ENCODE measurements around the gene CMKLR1.
A peak's percentile ranks its signal among the peaks of the same experiment; 100 is the strongest.

CMKLR1 gene

DNA sequence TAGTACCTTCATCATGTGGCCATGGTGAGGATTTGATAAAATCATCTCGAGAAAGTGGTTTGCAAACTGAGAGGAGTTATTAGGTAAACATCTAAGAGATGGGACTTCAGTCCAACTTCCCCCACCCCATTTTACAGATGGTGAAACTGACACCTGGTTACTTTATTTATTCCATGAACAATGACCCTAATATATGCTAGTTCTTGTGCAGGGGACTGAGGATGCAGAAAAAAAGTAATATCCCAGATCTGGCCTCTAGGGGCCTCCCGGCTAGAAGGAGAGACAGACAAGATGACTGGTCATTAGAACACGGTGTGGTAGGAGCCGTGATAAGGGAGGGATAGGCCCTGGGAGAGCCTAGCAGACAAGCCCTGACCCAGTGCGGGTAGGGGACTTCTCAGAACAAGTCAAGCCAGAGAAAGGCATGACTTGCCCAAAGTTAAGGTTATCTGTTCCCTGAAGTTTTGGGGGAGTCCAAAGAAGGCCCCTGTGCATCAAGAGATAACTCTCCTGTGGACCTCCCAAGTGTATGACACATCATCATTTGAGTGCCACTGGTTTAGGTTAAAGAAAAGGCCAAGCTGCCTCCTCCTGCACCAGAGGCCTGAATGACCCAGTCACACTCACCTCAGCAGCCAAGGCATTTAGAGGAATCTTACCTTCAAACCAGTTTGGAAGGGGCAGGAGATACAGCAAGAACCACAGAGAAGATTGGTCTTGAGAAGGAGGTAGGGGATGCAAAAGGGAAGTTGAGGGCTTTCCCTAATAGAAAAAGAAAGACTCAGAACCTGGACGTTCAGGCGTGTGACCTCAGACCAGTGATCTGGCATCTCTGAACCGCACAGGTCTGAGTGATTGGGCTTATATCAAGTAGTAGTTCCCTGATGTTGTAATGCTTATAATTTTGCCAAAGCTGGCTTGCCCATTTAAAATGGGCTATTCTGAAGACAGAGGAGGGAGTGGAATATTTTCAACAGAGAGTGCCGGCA is 1.6 kb downstream of the CMKLR1 start:
- DNase-seq (ENCODE audit: low read depth in 2 of 2): no peak

DNA sequence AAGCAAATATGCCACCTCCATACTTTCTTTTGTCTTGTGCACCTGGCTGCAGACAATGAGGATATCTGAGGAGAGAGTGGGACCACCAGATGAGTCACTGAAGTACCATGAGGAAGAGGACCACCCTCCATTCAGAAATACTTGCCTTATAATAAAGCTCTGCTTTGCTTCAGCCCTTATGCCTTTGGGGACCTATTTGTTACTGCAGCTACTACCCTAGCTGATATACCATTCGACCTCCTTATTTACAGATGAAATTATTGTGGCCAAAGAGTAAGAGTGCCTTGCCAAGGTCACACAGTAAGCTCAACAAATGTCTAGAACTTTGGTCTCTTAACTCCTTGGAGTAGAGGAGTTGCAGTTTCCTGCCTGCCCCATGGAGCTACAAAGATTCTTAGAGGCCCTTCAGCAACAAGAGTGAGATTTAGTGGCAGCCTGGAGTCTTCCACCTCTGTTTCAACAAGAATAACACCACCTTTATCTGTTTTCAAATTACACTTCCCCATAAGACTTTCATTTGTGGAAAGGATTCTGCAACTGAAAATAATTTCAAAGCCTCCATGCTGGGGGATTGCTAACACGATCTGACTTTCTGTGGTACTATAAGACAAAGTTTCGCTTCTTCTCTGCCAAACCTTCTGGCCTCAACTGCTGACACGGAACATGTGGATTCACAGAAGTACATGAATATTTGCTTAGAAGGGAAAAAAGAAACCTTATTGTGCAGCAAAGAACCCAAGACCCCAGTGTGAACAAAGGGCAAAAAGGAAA is 3.6 kb downstream of the CMKLR1 start:
- no peak for DNase-seq (ENCODE audit: low read depth in 2 of 2)

DNA sequence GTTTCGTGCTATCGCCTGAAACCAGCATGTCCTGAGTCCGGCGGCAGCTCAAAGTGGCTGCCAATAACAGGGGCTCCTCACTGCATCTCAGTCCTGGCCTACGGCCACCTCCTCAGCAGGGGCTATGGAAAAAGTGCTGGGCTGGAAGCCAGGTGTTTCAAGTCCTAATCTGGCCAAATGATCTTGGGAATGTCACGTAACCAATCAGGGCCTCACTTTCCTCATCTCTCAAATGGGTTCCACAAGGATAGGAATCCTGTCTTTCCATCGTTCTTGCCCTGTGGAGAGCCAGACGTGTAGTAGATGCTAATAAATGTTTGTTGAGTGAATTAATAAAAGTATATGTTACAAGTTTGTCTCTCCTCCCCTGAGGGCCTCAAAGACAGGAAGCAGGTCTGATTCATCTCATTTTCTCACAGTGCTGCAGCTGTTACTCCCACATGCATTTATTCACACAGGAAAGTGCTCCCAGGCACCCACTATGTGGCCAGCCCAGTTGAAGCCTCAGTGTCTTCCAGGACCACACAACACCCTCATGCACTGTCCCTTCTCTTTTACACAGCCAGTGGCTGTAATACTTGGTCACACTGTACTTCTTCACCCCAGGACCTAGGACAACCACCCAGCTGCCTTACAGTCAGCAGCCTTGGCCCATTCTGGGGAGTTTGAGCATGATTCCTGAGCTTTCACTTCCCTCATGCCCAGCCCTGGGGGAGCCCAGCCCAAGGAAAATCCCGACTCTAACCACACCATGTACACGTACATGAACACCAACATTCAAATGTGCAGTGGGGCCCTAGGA is 5.0 kb downstream of the CMKLR1 start:
- peak in 1 of 2 donors; percentile 11 for DNase-seq (ENCODE audit: low read depth in 2 of 2)

GRCh38 chr12:108332791-108333382 is 6.2 kb downstream of the CMKLR1 start:
- no peak for DNase-seq (ENCODE audit: low read depth in 2 of 2)

DNA sequence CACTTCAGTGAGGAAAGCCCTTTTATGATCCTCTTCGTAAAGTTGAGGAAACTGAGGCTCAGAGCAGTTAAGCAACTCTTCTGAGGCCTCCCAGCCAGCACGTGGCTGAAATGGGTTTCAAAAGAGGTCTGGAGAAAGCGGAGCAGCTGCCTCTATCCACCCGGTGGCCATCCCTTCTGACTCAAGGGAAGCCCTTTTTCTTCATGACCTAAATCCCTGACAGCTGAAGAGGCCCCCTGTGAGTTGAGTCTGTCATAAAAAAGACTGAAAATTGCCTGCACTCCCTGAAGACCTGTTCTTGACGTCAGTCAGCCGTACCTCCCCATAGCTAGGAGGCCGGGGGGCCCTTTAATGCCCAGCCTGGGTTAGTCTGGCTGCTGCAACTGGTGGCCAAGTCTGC is 10.7 kb downstream of the CMKLR1 start:
- no peak for DNase-seq (ENCODE audit: low read depth in 2 of 2)

DNA sequence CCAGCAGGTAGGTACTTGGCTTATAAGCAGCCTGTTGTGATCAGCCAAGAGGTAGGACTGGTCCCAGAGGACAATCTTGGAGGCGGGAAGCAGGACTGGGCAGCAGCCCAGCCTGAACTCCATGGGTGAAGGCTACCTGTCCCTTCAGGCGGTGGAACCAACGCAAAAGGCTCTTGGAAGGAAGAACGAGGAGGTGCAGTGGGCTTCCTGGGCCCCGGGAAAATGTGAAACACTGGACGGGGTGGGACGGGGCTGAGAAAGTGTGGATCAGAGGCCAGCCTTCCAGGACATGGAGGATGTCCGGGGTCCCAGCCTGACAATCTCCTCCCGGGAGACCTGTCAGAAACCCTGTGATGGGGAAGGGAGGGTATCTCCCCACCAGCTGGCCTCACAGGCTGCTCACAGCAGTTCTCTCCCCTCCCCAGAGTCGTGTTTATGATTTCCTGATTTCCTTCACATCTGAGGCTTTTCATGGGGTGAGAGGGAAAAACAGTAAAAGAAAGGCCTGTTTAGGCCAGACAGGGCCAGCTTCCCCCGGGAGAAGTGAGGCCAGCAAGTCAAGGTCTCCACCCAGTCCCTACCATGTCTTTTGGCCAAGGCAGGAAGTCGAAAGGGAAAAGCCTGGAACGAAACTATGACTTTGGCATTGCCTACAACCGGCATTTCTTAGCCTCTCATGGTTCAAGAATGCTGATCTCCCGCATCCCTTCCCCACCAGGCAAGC is 11.3 kb downstream of the CMKLR1 start:
- no peak for DNase-seq (ENCODE audit: low read depth in 2 of 2)

DNA sequence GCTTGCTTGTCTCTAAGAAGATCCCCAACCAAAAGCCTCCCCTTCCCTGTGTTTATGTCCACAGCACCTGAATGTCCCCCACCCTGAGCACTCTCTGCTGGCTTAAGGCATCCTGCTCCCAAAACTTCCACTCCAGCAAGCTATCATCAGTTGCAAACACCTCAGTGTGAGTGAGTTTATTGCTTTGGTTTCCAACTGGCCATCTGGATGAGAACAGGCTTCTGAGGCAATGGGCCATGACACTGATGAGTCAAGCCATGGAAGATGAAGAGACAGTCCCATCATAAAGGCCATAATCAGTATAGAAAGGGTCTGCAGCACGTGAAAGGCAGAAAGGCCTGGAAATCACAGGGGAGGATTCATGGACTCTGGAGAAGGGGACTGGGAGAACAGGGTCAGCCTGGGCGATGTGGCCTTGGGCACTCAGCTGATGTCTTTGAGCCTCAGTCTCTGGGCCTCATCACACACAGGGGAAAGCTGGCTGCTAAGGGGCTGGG is 12.8 kb downstream of the CMKLR1 start:
- no peak for DNase-seq (ENCODE audit: low read depth in 2 of 2)

- no peak for DNase-seq (ENCODE audit: low read depth in 2 of 2)
These were observed 13.6 kb downstream of the CMKLR1 start for GRCh38 chr12:108325549-108325948.

DNA sequence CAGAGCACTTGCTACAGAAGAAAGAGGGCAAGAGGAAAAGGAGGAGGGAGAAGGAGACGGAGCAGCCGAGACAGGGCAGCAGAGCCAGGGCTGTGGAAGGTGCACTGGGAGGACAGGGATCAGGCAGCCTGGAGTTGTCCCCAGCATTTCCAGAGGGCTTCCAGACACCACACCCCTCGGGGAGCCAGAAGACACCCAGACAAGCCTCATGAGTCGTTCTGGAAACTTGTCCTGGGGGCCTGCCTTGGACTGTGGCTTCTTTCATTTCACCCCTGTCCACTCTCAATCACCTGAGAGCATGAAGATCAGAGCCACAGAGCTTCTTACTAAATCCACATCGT is 14.1 kb downstream of the CMKLR1 start:
- no peak for DNase-seq (ENCODE audit: low read depth in 2 of 2)

DNA sequence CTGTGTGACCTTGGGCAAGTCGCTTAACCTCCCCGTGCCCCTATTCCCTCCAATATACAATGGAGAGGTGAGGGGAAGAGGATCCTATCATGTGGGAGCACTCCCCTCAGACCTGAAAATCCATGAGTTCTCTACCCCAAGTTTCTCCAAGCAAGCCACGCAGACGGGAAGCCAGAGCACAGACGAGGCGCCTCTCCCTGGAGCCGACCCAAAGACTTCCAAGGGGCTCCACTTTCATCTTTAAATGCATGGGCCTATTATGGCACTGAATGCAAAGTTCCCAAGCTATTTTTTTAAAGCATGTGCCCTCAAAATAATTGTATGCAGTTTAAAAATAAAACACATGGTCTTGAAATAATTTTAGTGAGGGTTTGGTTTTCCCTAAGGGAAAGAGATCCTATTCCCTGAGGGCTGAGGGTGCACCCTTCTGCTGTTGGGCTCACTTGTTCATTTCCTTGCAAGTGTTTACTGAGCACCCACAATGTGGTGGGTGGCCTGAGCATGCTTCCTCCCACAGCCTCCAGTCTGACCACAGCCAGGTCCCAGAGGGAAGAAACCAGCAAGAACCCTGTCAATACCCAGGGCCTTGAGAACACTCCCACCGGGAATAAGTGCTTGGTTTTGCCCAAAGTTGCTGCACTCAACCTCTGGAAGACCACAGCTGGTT is 14.6 kb downstream of the CMKLR1 start:
- DNase-seq (ENCODE audit: low read depth in 2 of 2): no peak

DNA sequence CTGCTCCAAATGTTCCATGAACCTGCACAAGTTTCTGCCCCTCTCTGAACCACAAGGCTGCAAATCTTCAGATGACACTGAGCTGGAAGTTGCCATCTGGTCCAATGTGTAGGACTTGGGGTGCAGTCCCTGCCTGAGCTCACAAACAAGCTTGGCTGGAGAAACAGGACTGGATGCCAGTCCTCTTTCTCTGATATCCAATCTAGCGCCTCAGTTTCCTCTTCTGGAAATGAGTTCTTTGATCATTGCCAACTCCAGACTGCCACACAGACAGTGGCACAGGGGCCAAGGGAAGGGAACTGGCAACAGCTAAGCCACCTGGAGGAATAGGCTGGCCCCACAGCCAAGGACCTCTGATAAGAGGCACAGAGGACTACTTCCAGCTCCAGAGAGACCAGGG is 15.5 kb downstream of the CMKLR1 start:
- DNase-seq (ENCODE audit: low read depth in 2 of 2): no peak

DNA sequence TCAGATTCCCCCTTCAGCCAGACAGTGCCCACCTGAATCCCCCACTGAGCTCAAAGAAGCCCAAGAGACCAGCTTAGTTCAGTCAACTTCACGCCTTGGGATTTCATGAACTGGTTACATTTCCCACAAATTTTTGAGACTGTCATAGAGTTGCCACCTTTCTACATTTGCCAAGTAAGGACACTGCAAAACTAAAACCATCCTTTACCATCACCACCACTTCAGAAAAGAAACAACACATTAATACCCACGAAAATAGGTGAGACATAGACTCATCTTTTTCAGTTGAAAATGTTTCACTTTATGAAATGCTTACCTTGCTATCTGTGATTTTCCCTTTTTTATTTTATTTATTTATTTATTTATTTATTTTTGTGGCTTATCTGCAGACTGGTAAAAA is 16.1 kb downstream of the CMKLR1 start:
- no peak for DNase-seq (ENCODE audit: low read depth in 2 of 2)

DNA sequence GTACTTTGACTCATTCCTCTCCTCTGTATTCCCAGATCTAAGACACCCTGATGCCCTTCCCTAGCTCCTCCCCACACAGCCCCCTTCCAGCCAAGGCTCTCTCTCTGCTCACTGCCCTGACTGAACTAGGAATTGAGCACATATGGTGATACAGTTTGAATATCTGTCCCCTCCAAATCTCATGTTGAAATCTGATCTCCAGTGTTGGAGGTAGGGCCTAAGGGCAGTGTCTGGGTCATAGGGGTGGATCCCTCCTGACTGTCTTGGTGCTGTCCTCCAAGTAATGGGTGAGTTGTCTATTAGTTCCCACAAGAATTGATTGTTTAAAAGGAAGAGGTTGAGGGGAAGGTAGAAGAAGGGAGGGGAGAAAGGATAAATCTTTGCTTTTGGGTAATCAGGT is 17.4 kb downstream of the CMKLR1 start:
- no peak for DNase-seq (ENCODE audit: low read depth in 2 of 2)

GRCh38 chr12:108320507-108321293 is 18.4 kb downstream of the CMKLR1 start:
- no peak for DNase-seq (ENCODE audit: low read depth in 2 of 2)

DNA sequence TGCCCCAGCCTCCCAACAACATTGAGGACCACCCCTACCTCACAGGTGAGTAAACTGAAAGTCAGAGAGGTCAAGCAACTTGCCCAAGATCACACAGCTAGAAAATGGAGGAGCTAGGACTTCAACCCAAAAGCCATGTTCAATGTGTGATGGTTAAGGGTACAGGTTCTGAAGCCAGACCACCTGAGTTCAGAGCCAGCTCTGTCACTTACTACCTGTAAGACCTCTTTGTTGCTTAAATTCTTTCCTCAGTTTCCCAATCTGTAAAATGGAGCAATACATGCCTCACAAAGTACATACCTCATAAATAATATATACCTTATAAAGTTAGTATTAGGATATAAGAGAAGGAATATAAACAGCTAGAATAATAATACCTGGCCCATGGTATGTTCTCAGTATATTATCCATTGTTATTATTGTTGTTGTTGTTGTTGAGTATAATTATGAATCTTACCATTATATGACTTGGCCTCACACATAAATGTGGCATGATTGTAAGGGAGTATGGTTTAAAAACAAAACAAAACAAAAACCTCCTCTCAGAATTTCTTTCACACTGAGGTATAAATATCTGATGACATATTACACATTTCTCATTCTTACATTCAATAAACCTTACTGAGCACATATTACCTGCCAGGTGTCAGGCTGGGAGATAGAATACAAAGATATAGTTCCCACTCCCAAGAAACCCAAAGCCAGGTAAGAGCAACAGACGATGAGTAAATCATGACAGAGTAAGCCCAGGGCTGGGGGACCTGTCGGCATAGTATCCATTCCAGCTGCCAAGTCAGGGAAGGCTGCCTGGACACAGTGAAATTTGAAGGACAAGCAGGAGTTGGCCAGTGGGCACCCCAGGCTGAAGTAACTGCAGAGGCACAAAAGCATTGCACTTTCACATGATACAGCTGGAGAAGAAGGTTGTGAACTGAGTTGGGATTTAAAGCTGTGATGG is 19.6 kb downstream of the CMKLR1 start:
- no peak for DNase-seq (ENCODE audit: low read depth in 2 of 2)

GRCh38 chr12:108318472-108319275 is 20.4 kb downstream of the CMKLR1 start:
- no peak for DNase-seq (ENCODE audit: low read depth in 2 of 2)

Measured in stimulated activated CD8-positive, alpha-beta memory T cell treated with anti-CD3 and anti-CD28 coated beads, Interleukin-7, amount 100 ng/mL, for 4 hours (primary cell).